ENCODE data around the gene C5orf52.

C5orf52 gene

GRCh38 chr5:157670662-157671591 lies at the start of gene C5orf52:
TSS of gene C5orf52 (plus strand) at chr5:157671533. CDS start at chr5:157671615, 82 bp downstream.
- Histone ChIP-seq H3K27ac (ENCODE audit: low read depth, low read length) (no peak within 1 kb of the TSS), H3K4me1 (ENCODE audit: control insufficient read depth in 5 of 5, insufficient read depth in 5 of 5, low read length in 5 of 5) (peaks cover 0 to 17% (median 14%) of the 10 kb centered on the region in 5 donors), H3K4me3 (ENCODE audit: low read depth in 1 of 5, low read length in 5 of 5) (peak within 1 kb of the TSS; percentile 65 to 82 (median 75)), H3K36me3 (ENCODE audit: control insufficient read depth in 5 of 5, insufficient read depth in 5 of 5, low read length in 5 of 5) (no peaks in the 10 kb centered on the region), H3K9ac (ENCODE audit: low read length in 5 of 5) (peak within 1 kb of the TSS in 3 of 5 donors; percentile 4 to 64 (median 59)), H3K9me3 (ENCODE audit: control insufficient read depth in 5 of 5, low read length in 5 of 5) (no peaks in the 10 kb centered on the region), H3K27me3 (ENCODE audit: control insufficient read depth in 5 of 5, insufficient read depth in 4 of 5, low read length in 5 of 5) (peaks cover 4 to 20% (median 15%) of the 10 kb centered on the region in 5 donors)

- no peak overlapping the region for H3K4me3 ChIP-seq (ENCODE audit: low read depth in 1 of 5, low read length in 5 of 5)
- no peak overlapping the region for H3K9ac ChIP-seq (ENCODE audit: low read length in 5 of 5)
- H3K4me1 ChIP-seq (ENCODE audit: control insufficient read depth in 5 of 5, insufficient read depth in 5 of 5, low read length in 5 of 5), result no peaks in the 10 kb centered on the region
Measured at GRCh38 chr5:157624144-157624543, 47.2 kb upstream of the C5orf52 start.

GRCh38 chr5:157626831-157627230 lies 44.5 kb upstream of the C5orf52 start:
- Histone ChIP-seq H3K9ac (ENCODE audit: low read length in 5 of 5) (no peak overlapping the region), H3K27me3 (ENCODE audit: control insufficient read depth in 5 of 5, insufficient read depth in 4 of 5, low read length in 5 of 5) (no peaks in the 10 kb centered on the region), H3K27ac (ENCODE audit: low read depth, low read length) (no peak overlapping the region), H3K4me1 (ENCODE audit: control insufficient read depth in 5 of 5, insufficient read depth in 5 of 5, low read length in 5 of 5) (no peaks in the 10 kb centered on the region), H3K36me3 (ENCODE audit: control insufficient read depth in 5 of 5, insufficient read depth in 5 of 5, low read length in 5 of 5) (no peaks in the 10 kb centered on the region), H3K4me3 (ENCODE audit: low read depth in 1 of 5, low read length in 5 of 5) (no peak overlapping the region), H3K9me3 (ENCODE audit: control insufficient read depth in 5 of 5, low read length in 5 of 5) (peaks cover 0 to 10% (median 2%) of the 10 kb centered on the region in 5 donors)

More at GRCh38 chr5:157624144-157624543, 47.2 kb upstream of the C5orf52 start:
- H3K9me3 ChIP-seq (ENCODE audit: control insufficient read depth in 5 of 5, low read length in 5 of 5), result no peaks in the 10 kb centered on the region
- no peak overlapping the region for H3K27ac ChIP-seq (ENCODE audit: low read depth, low read length)
- H3K36me3 ChIP-seq (ENCODE audit: control insufficient read depth in 5 of 5, insufficient read depth in 5 of 5, low read length in 5 of 5), result no peaks in the 10 kb centered on the region
- no peaks in the 10 kb centered on the region for H3K27me3 ChIP-seq (ENCODE audit: control insufficient read depth in 5 of 5, insufficient read depth in 4 of 5, low read length in 5 of 5)

- H3K27me3 ChIP-seq (ENCODE audit: control insufficient read depth in 5 of 5, insufficient read depth in 4 of 5, low read length in 5 of 5), result no peaks in the 10 kb centered on the region
- no peaks in the 10 kb centered on the region for H3K4me1 ChIP-seq (ENCODE audit: control insufficient read depth in 5 of 5, insufficient read depth in 5 of 5, low read length in 5 of 5)
- H3K9ac ChIP-seq (ENCODE audit: low read length in 5 of 5), result no peak overlapping the region
- no peak overlapping the region for H3K27ac ChIP-seq (ENCODE audit: low read depth, low read length)
- H3K9me3 ChIP-seq (ENCODE audit: control insufficient read depth in 5 of 5, low read length in 5 of 5), result peaks cover 0 to 10% (median 2%) of the 10 kb centered on the region in 5 donors
- H3K36me3 ChIP-seq (ENCODE audit: control insufficient read depth in 5 of 5, insufficient read depth in 5 of 5, low read length in 5 of 5), result no peaks in the 10 kb centered on the region
- no peak overlapping the region for H3K4me3 ChIP-seq (ENCODE audit: low read depth in 1 of 5, low read length in 5 of 5)
Measured at GRCh38 chr5:157630341-157630740, 41.0 kb upstream of the C5orf52 start.

- Histone ChIP-seq H3K4me3 (ENCODE audit: low read depth in 1 of 5, low read length in 5 of 5) (no peak overlapping the region), H3K27me3 (ENCODE audit: control insufficient read depth in 5 of 5, insufficient read depth in 4 of 5, low read length in 5 of 5) (no peaks in the 10 kb centered on the region), H3K9ac (ENCODE audit: low read length in 5 of 5) (no peak overlapping the region), H3K27ac (ENCODE audit: low read depth, low read length) (no peak overlapping the region), H3K36me3 (ENCODE audit: control insufficient read depth in 5 of 5, insufficient read depth in 5 of 5, low read length in 5 of 5) (no peaks in the 10 kb centered on the region), H3K4me1 (ENCODE audit: control insufficient read depth in 5 of 5, insufficient read depth in 5 of 5, low read length in 5 of 5) (no peaks in the 10 kb centered on the region), H3K9me3 (ENCODE audit: control insufficient read depth in 5 of 5, low read length in 5 of 5) (no peaks in the 10 kb centered on the region)
Measured at GRCh38 chr5:157640406-157641066, 30.8 kb upstream of the C5orf52 start.

GRCh38 chr5:157648275-157648990 lies 22.9 kb upstream of the C5orf52 start:
- Histone ChIP-seq H3K9me3 (ENCODE audit: control insufficient read depth in 5 of 5, low read length in 5 of 5) (no peaks in the 10 kb centered on the region), H3K4me1 (ENCODE audit: control insufficient read depth in 5 of 5, insufficient read depth in 5 of 5, low read length in 5 of 5) (peaks cover 0 to 11% (median 10%) of the 10 kb centered on the region in 5 donors), H3K36me3 (ENCODE audit: control insufficient read depth in 5 of 5, insufficient read depth in 5 of 5, low read length in 5 of 5) (no peaks in the 10 kb centered on the region), H3K27ac (ENCODE audit: low read depth, low read length) (no peak overlapping the region), H3K4me3 (ENCODE audit: low read depth in 1 of 5, low read length in 5 of 5) (no peak overlapping the region), H3K9ac (ENCODE audit: low read length in 5 of 5) (no peak overlapping the region), H3K27me3 (ENCODE audit: control insufficient read depth in 5 of 5, insufficient read depth in 4 of 5, low read length in 5 of 5) (peaks cover 0 to 2% (median 0%) of the 10 kb centered on the region in 5 donors)

GRCh38 chr5:157649101-157649500 lies 22.2 kb upstream of the C5orf52 start:
- H3K4me1 ChIP-seq (ENCODE audit: control insufficient read depth in 5 of 5, insufficient read depth in 5 of 5, low read length in 5 of 5), result peaks cover 0 to 11% (median 10%) of the 10 kb centered on the region in 5 donors
- no peak overlapping the region for H3K4me3 ChIP-seq (ENCODE audit: low read depth in 1 of 5, low read length in 5 of 5)
- H3K36me3 ChIP-seq (ENCODE audit: control insufficient read depth in 5 of 5, insufficient read depth in 5 of 5, low read length in 5 of 5), result no peaks in the 10 kb centered on the region
- H3K9me3 ChIP-seq (ENCODE audit: control insufficient read depth in 5 of 5, low read length in 5 of 5), result no peaks in the 10 kb centered on the region
- peaks cover 0 to 2% (median 0%) of the 10 kb centered on the region in 5 donors for H3K27me3 ChIP-seq (ENCODE audit: control insufficient read depth in 5 of 5, insufficient read depth in 4 of 5, low read length in 5 of 5)
- H3K9ac ChIP-seq (ENCODE audit: low read length in 5 of 5), result no peak overlapping the region
- H3K27ac ChIP-seq (ENCODE audit: low read depth, low read length), result no peak overlapping the region

GRCh38 chr5:157650991-157651611 lies 20.2 kb upstream of the C5orf52 start:
- H3K9me3 ChIP-seq (ENCODE audit: control insufficient read depth in 5 of 5, low read length in 5 of 5), result no peaks in the 10 kb centered on the region
- H3K4me3 ChIP-seq (ENCODE audit: low read depth in 1 of 5, low read length in 5 of 5), result peak overlapping the region in 3 of 5 donors; percentile 59 to 85 (median 66)
- no peak overlapping the region for H3K27ac ChIP-seq (ENCODE audit: low read depth, low read length)
- peak overlapping the region in 1 of 5 donors; percentile 14 for H3K9ac ChIP-seq (ENCODE audit: low read length in 5 of 5)
- peaks cover 0 to 2% (median 0%) of the 10 kb centered on the region in 5 donors for H3K27me3 ChIP-seq (ENCODE audit: control insufficient read depth in 5 of 5, insufficient read depth in 4 of 5, low read length in 5 of 5)
- peaks cover 0 to 11% (median 10%) of the 10 kb centered on the region in 5 donors for H3K4me1 ChIP-seq (ENCODE audit: control insufficient read depth in 5 of 5, insufficient read depth in 5 of 5, low read length in 5 of 5)
- no peaks in the 10 kb centered on the region for H3K36me3 ChIP-seq (ENCODE audit: control insufficient read depth in 5 of 5, insufficient read depth in 5 of 5, low read length in 5 of 5)

- Histone ChIP-seq H3K27me3 (ENCODE audit: control insufficient read depth in 5 of 5, insufficient read depth in 4 of 5, low read length in 5 of 5) (peaks cover 0 to 2% (median 0%) of the 10 kb centered on the region in 5 donors), H3K4me3 (ENCODE audit: low read depth in 1 of 5, low read length in 5 of 5) (peak overlapping the region; percentile 47 to 85 (median 66)), H3K9ac (ENCODE audit: low read length in 5 of 5) (peak overlapping the region in 3 of 5 donors; percentile 14 to 73 (median 32)), H3K9me3 (ENCODE audit: control insufficient read depth in 5 of 5, low read length in 5 of 5) (peaks cover 0 to under 1% (median 0%) of the 10 kb centered on the region in 5 donors), H3K27ac (ENCODE audit: low read depth, low read length) (no peak overlapping the region), H3K36me3 (ENCODE audit: control insufficient read depth in 5 of 5, insufficient read depth in 5 of 5, low read length in 5 of 5) (no peaks in the 10 kb centered on the region), H3K4me1 (ENCODE audit: control insufficient read depth in 5 of 5, insufficient read depth in 5 of 5, low read length in 5 of 5) (peaks cover 0 to 11% (median 10%) of the 10 kb centered on the region in 5 donors)
Measured at GRCh38 chr5:157651623-157652376, 19.5 kb upstream of the C5orf52 start.

Data from subcutaneous abdominal adipose tissue (tissue), 5 donors.